Measurements from ENCODE around the gene PARN. TPM values are rescaled to one million over a fixed set of nuclear protein-coding genes. Genes with fewer than 3 reads are reported as not detected.

The PARN gene
- total and polyA plus RNA-seq, 2 donors (not counting 1 experiment from before 2014, with no cell fraction given) = 26.7 to 32.9 TPM

DNA sequence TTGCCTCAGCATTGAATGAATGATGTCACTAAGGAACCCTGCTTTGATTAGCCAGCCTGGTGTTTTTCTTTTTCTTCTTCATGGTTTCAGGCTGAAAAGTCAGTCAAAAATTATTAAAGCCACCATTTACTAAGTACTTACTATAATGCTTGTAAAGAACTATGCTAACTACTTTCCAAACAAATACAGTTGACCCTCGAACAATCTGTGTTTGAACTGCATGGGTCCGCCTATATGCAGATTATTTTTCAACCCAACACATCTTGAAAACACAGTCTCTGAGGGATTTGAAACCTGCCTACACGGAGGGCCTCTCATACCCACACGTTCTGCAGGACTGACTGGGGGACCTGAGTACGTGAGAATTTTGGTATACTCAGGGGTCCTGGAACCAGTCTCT is 136.3 kb downstream of the PARN start:
- H3K9ac ChIP-seq (ENCODE audit: insufficient read depth, low read length) = no peak overlapping the region
- DNase-seq (ENCODE audit: low read depth in 2 of 2) = no peak
- no peaks in the 10 kb centered on the region for H3K27me3 ChIP-seq (ENCODE audit: control insufficient read depth, insufficient read depth, low read length)
- H3K4me3 ChIP-seq (replicated peaks in 1 of 4; ENCODE audit: control extremely low read depth in 1 of 4, insufficient read depth in 1 of 4, low read depth in 3 of 4, low read length in 4 of 4) = no peak overlapping the region
- H3K79me2 ChIP-seq (ENCODE audit: control insufficient read depth, insufficient read depth, low read length) = no peaks in the 10 kb centered on the region
- no peaks in the 10 kb centered on the region for H3K36me3 ChIP-seq (ENCODE audit: control insufficient read depth, insufficient read depth, low read length)
- no peak for TF ChIP-seq EZH2 (IDR thresholded peaks at IDR 0.05; ENCODE audit: low read length, missing control alignments)
- TF ChIP-seq, protein P1, sequence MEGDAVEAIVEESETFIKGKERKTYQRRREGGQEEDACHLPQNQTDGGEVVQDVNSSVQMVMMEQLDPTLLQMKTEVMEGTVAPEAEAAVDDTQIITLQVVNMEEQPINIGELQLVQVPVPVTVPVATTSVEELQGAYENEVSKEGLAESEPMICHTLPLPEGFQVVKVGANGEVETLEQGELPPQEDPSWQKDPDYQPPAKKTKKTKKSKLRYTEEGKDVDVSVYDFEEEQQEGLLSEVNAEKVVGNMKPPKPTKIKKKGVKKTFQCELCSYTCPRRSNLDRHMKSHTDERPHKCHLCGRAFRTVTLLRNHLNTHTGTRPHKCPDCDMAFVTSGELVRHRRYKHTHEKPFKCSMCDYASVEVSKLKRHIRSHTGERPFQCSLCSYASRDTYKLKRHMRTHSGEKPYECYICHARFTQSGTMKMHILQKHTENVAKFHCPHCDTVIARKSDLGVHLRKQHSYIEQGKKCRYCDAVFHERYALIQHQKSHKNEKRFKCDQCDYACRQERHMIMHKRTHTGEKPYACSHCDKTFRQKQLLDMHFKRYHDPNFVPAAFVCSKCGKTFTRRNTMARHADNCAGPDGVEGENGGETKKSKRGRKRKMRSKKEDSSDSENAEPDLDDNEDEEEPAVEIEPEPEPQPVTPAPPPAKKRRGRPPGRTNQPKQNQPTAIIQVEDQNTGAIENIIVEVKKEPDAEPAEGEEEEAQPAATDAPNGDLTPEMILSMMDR (conservative IDR thresholded peaks at IDR 0.05 in 1 of 2, IDR thresholded peaks at IDR 0.05 in 1 of 2; ENCODE audit: low read depth in 1 of 2, low read length in 2 of 2) = no peak
- H2AFZ ChIP-seq (ENCODE audit: low read length) = no peak overlapping the region
- H3K9me3 ChIP-seq (ENCODE audit: control insufficient read depth, insufficient read depth, low read depth, low read length) = no peaks in the 10 kb centered on the region
- H3K27ac ChIP-seq (ENCODE audit: insufficient read depth, low read length) = no peak overlapping the region
- no peaks in the 10 kb centered on the region for H3K4me1 ChIP-seq (ENCODE audit: control insufficient read depth, extremely low read depth, insufficient read depth, low read length)
- H4K20me1 ChIP-seq (ENCODE audit: control insufficient read depth, extremely low read depth, insufficient read depth, low read length) = no peaks in the 10 kb centered on the region
- no peak overlapping the region for H3K4me2 ChIP-seq (ENCODE audit: extremely low read depth, insufficient read depth, low read length)

DNA sequence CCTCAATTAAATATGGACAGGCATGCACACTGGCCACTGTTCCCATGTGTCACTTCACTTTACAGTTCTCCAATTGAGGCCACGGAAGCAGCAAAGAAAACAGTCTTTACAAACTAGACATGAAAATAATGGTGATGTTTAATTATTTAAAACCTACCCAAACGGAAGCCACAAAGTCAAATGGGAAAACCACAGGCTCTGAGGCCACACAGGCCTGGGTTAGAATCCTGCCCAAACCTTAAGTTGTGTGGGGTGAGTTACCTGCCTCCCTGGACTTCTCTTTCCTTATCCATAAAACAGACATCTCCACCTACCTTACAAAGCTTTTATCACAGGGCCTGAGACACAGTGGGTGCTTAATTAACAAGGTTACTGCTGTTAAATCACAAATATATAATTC is 137.4 kb downstream of the PARN start:
- no peak for DNase-seq (ENCODE audit: low read depth in 2 of 2)
- no peaks in the 10 kb centered on the region for H3K9me3 ChIP-seq (ENCODE audit: control insufficient read depth, insufficient read depth, low read depth, low read length)
- H3K27ac ChIP-seq (ENCODE audit: insufficient read depth, low read length) = no peak overlapping the region
- TF ChIP-seq EZH2 (IDR thresholded peaks at IDR 0.05; ENCODE audit: low read length, missing control alignments) = no peak
- TF ChIP-seq, protein P1 (conservative IDR thresholded peaks at IDR 0.05 in 1 of 2, IDR thresholded peaks at IDR 0.05 in 1 of 2; ENCODE audit: low read depth in 1 of 2, low read length in 2 of 2) = no peak
- H3K4me2 ChIP-seq (ENCODE audit: extremely low read depth, insufficient read depth, low read length) = no peak overlapping the region
- H3K4me1 ChIP-seq (ENCODE audit: control insufficient read depth, extremely low read depth, insufficient read depth, low read length) = peaks cover 3% of the 10 kb centered on the region
- no peak overlapping the region for H3K9ac ChIP-seq (ENCODE audit: insufficient read depth, low read length)
- H3K79me2 ChIP-seq (ENCODE audit: control insufficient read depth, insufficient read depth, low read length) = no peaks in the 10 kb centered on the region
- no peaks in the 10 kb centered on the region for H4K20me1 ChIP-seq (ENCODE audit: control insufficient read depth, extremely low read depth, insufficient read depth, low read length)
- H3K4me3 ChIP-seq (replicated peaks in 1 of 4; ENCODE audit: control extremely low read depth in 1 of 4, insufficient read depth in 1 of 4, low read depth in 3 of 4, low read length in 4 of 4) = no peak overlapping the region
- H2AFZ ChIP-seq (ENCODE audit: low read length) = no peak overlapping the region
- no peaks in the 10 kb centered on the region for H3K27me3 ChIP-seq (ENCODE audit: control insufficient read depth, insufficient read depth, low read length)
- H3K36me3 ChIP-seq (ENCODE audit: control insufficient read depth, insufficient read depth, low read length) = no peaks in the 10 kb centered on the region

DNA sequence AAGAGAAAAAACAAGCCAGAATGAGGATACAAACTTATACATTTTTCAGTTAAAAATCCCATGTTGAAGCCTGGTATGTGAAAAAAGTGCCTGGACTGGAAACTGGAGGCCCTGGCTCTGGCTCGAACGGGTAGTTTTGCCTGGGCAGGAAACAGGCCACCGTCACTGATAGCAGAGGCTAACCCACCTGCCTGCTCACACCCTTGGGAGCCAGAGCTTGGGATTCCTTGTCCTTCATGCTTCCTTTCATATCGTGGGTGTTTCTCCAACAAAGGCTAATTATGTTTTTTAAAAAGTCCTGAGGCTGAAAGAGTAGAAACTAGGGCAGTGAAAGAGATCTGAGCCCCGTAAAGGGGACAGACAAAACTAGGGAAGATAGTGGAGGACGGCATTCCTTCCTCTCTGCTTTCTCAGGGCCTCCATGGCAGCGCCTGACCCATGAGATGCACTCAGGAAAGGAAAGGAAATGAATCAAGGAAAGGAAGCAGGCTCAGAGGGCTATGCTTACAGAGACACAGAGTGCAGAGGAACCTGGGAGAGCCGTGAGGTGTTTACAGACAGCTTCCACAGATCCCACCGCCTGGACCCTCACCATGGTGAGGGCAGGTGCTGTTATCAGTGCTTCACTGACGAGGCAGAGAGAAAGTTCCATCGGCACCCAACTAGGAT is 138.1 kb downstream of the PARN start:
- Histone ChIP-seq H4K20me1 (ENCODE audit: control insufficient read depth, extremely low read depth, insufficient read depth, low read length) (no peaks in the 10 kb centered on the region), H3K9ac (ENCODE audit: insufficient read depth, low read length) (no peak overlapping the region), H3K27ac (ENCODE audit: insufficient read depth, low read length) (no peak overlapping the region), H3K4me1 (ENCODE audit: control insufficient read depth, extremely low read depth, insufficient read depth, low read length) (peaks cover 3% of the 10 kb centered on the region), H2AFZ (ENCODE audit: low read length) (no peak overlapping the region), H3K4me3 (replicated peaks in 1 of 4; ENCODE audit: control extremely low read depth in 1 of 4, insufficient read depth in 1 of 4, low read depth in 3 of 4, low read length in 4 of 4) (no peak overlapping the region), H3K9me3 (ENCODE audit: control insufficient read depth, insufficient read depth, low read depth, low read length) (no peaks in the 10 kb centered on the region), H3K27me3 (ENCODE audit: control insufficient read depth, insufficient read depth, low read length) (no peaks in the 10 kb centered on the region), H3K36me3 (ENCODE audit: control insufficient read depth, insufficient read depth, low read length) (no peaks in the 10 kb centered on the region), H3K79me2 (ENCODE audit: control insufficient read depth, insufficient read depth, low read length) (no peaks in the 10 kb centered on the region), H3K4me2 (ENCODE audit: extremely low read depth, insufficient read depth, low read length) (no peak overlapping the region)
- TF ChIP-seq, protein P1 (conservative IDR thresholded peaks at IDR 0.05 in 1 of 2, IDR thresholded peaks at IDR 0.05 in 1 of 2; ENCODE audit: low read depth in 1 of 2, low read length in 2 of 2) = no peak
- TF ChIP-seq EZH2 (IDR thresholded peaks at IDR 0.05; ENCODE audit: low read length, missing control alignments) = no peak
- DNase-seq (ENCODE audit: low read depth in 2 of 2) = no peak
